NCI-H345 treated with DMSO at 0.1 percent for 48 hours (cell line): ENCODE data around the gene TECPR2.

Source experiments
- DNase-seq: peaks from one replicate; lab custom pipeline; 2025; ENCODE audit not compliant: unreplicated experiment; lab: John Stamatoyannopoulos, UW

Gene TECPR2

DNA sequence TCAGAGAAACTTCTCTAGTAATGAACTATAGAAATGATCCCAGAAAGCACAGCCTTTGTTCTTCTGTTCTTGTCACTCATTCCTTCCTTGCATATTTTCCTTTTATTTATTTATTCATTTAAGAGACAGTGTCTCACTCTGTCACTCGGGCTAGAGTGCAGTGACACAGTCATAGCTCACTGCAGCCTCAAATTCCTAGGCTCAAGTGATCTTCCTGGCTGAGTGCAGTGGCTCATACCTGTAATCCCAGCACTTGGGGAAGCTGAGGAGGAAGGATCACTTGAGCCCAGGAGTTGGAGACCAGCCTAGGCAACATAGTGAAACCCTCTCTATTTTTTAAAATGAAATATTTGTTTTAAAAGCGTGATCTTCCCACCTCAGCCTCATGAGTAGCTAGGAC is 11.5 kb downstream of the TECPR2 start:
- no peak for DNase-seq

- DNase-seq = no peak
These were observed 12.4 kb downstream of the TECPR2 start for GRCh38 chr14:102375119-102375518.

DNA sequence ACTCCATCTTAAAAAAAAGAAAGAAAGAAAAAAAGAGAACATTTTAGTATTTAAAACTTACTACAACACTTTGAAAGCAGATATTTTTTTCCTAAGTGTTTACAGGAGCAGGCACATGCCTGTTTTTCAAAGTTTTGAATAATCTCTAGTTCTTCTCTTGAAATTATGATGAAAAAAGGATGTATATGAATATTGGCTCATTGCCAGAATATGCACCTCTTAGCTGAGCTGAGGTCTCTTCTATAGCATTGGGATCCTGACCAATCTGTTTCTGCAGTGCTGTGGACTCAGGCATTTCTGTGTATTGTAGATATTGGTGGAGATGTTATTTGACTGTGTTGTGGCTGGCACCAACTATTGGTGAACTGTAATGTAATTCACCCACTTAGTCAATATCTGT is 15.0 kb downstream of the TECPR2 start:
- no peak for DNase-seq

DNA sequence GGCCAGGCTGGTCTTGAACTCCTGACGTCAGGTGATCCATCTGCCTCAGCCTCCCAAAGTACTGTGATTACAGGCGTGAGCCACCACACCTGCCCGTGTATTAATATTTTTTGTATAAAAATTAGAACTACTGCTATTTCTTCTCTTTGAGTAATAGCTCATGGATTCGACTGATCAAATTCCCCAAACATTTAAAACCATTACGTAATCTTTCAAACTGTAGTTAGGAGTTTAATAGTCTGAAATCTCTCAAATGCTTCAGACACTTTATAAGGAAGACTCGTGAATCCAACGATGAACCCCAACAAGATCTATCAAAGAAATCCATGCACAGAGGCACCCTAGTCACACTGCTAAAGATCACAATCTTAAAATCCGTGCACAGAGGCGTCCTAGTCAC is 16.1 kb downstream of the TECPR2 start:
- no peak for DNase-seq

- DNase-seq = no peak
These were observed 24.3 kb downstream of the TECPR2 start for GRCh38 chr14:102387086-102387485.

DNA sequence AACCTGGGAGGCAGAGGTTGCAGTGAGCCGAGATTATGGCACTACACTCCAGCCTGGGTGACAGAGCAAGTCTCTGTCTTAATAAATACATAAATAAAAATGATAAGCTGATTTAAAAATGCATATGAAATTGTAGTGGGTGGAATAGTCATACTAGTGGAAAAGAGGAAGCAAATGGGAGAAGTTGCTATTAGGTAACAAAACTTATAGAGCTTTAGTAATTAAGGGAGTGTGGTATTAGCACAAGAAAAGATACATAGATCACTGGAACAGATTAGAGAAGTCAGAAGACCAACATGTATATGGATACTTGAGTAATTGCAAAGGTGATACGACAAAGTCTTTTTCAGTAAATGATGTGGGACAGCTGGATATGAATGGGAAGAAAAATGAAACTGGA is 26.5 kb downstream of the TECPR2 start:
- no peak for DNase-seq

GRCh38 chr14:102390064-102390855 is 27.5 kb downstream of the TECPR2 start:
- no peak for DNase-seq

DNA sequence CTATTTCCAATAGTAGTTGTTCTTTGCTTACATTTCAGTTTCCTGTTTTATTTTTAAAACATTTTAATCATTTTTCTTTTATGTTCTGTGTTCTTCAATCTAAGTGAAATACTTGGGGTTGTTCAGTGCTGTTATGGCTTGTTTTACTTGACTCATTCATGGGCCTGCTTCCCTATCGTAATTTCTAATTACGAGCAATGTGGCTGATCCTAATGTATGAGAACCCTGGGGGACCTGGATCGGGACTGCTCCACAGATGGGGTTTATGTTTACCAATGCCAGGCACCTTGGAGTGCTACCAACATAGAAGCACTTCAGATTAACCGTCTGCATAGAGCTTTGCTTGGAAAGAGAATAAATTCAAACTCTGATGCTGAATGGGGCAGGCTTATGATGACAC is 29.8 kb downstream of the TECPR2 start:
- DNase-seq = peak; percentile 16

DNA sequence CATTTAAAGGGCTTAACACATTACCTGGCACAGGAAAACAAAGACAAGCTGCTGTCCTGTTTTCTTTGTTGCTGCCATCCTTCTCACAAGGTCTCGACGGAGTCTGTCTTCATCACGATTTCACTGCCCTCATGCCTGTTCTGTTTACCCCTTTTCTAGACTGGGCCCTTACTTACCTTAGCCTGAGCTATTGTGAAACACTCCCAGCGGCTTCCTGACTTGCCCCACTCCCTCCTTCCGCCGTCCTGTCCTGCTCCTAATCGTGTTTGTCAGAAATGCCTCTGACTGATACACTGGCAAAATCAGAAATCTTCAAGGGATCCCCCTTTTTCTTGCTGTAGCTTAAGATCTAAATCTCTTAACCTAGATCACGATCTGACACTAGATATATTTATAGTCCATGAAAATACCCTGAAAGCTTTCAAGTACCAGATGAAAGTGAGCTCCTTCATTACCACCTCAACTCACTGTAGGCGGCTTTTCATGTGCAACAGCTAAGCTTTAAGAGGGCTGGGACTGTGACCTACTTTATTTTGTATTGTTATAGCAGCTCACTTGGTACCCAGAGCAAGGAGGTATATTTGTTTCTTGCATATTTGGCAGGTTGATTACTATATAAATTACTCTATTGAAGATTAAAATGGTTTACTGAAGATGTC is 32.1 kb downstream of the TECPR2 start:
- no peak for DNase-seq

DNA sequence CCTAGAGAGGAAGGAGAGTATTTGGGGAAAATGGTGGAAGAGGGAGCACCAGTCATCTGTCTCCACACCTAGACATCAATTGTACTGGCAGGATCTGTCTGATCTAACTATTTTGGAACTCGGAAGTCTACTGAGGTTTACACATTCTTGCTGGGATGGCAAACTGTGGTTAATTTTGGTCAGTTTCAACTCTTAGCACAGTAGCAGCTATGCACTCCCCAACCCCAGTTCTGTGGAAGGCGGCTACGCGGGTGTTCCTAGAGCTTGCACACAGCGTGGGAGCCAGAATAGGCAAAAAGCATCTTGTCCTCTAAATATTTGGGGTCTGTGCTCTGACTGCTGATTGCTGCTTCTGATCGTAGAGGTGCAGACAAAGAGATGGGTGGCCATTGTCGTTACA is 33.8 kb downstream of the TECPR2 start:
- DNase-seq = no peak

- DNase-seq = no peak
These were observed 40.3 kb downstream of the TECPR2 start for GRCh38 chr14:102403028-102403427.

DNA sequence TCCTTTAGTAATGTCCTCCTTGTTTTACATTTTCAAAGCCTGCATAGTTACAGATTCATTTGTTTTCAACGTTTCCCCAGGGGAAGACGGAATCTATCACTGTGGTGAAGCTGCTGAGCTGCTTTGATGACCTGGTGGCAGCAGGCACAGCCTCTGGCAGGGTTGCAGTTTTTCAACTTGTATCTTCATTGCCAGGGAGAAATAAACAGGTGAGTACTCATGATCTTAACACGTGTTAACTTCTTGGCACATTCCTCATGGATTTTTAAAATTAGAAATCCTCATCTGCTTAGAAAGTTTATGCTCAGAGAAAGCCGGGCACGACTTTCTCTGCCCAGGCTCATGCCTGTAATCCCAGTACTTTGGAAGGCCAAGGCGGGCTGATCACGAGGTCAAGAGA is 44.5 kb downstream of the TECPR2 start:
- no peak for DNase-seq

DNA sequence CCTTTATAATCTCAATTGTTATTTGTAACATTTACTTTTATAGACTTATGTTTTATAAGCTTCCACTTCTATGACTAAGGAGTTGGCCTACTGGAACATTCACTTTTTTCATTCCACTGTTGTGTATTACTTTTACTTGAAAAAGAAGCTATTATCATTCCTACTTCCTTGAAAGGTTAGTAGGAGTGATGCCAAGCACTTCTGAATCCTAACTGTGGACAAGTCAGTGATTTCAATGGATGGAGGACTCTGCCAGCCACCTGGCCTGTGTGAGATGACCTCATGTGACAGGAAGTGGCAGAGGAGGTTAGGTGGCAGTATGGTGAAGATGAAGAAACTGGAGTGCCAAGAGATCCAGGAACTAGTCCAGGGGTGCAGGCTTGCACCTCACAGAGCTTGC is 46.0 kb downstream of the TECPR2 start:
- DNase-seq = no peak

DNA sequence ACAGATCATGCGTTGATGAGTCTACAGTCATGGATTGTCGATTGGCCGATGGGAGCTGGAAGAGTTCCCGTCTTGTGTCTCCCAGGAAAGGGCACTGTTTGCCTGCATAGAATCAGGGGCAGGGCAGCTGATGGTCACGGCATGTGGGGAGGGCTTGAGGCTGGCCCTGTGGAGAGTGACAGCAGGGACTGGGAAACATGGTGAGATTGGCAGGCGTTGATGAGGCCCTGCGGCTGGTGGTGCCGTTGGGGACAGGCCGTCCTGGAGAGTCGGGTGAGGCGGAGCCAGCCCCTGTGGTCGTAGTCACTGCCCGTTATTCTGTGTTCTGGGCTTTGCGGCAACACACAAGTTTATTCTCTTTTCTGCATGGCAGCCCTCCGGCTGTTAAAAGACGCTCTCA is 52.9 kb downstream of the TECPR2 start:
- DNase-seq = no peak

DNA sequence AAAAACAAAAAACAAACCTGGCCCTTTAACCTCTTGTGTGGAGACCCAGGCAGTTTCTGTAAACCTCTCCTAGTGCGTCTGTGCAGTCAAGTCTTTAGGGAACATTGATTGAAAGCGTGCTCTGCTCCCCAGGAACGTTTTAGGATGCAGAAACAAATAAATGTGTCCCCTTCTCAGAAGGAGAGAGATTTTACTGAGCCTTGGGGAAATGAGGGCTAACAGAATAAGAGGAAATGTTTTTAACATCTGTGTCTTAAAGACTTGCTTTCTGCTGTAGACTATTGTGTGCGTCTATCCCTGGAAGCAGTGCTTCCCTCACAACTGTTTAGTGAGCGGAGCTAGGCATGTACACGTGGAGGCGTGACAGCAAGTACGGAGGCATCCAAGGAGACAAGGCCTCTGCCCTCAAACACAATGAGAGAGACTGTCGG is 54.3 kb downstream of the TECPR2 start:
- DNase-seq = no peak

DNA sequence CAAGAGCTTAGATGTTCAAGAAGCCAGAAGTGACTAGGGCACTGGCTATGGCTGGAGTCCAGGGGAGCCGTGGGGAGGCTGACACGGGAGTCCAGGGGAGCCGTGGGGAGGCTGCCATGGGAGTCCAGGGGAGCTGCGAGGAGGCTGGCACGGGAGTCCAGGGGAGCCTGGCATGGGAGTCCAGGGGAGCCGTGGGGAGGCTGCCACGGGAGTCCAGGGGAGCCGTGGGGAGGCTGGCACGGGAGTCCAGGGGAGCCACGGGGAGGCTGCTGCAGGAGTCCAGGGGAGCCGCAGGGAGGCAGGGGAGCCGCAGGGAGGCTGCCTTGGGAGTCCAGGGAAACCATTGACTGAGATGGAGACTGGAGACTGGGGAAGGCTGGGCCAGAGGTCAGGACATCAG is 54.9 kb downstream of the TECPR2 start:
- DNase-seq = no peak

- DNase-seq = no peak
These were observed 55.6 kb downstream of the TECPR2 start for GRCh38 chr14:102418169-102418852.

GRCh38 chr14:102418853-102419240 is 56.1 kb downstream of the TECPR2 start:
- no peak for DNase-seq

- no peak for DNase-seq
These were observed 56.5 kb downstream of the TECPR2 start for GRCh38 chr14:102419276-102419675.

GRCh38 chr14:102419716-102420115 is 57.0 kb downstream of the TECPR2 start:
- no peak for DNase-seq

DNA sequence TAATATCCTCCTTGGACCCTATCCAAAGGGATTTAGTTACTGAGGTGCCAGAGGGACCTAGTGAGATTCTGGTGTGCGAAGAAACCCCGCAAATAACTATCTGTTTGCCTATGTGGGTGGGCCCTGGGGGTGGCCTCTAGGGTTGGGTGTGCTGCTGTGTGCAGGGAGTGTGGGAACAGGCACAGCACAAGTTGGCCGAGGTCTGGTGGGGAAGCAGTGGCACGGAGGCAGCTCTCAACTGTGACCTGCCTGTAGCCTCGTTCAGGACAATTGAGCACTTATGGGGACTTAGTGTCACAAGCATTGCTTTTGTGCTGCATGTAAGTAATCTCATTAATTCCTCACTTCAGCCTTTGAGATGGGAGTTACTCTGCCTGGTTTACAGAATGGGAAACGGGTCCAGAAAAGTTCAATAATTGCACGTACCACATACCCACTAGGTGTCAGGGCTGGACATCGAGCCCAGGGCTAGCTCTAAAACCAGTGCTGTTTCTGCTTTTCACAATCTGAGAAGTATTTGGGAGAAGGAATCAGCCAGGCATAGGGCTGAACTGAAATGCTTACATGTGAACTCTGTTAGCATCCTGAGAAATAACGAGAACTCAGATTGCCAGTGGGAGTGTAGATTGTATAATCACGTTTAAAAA is 58.8 kb downstream of the TECPR2 start:
- no peak for DNase-seq

DNA sequence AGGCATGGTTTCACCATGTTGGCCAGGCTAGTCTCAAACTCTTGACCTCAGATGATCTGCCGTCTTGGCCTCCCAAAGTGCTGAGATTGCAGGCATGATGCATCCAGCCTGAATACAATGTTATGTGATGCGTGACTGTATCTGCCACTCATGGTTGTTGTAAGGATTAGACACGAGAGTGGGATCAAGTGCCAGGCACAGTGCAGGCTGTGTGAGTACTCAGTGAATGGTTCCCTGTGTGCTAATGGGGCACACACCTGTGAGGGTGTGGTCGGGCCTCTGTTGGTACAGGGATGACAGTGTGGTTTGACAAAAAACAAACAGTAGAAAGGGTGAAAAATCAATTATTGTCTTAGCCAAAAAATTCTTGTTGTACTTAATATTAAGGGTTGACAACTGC is 61.8 kb downstream of the TECPR2 start:
- DNase-seq = no peak
